Psoas muscle (tissue), 8 donors: ENCODE measurements around the gene CDNF. TPM values are rescaled to one million over a fixed set of nuclear protein-coding genes. Genes with fewer than 3 reads are reported as not detected.

Experiments
- ATAC-seq, 4 donors: fragments of 200-7000 bp; cut with Tn5 transposase; one replicate each; pipeline ENCODE4 v1.9.1; 2020; ENCODE audit warnings: moderate library complexity in 3 of 4, mild to moderate bottlenecking in 2 of 4
- DNase-seq, 2 donors: peaks; one replicate each; pipeline ENCODE4 v3.0.0-alpha.2; 2020
- H3K27ac ChIP-seq: fragments of 200-600 bp; one replicate; pipeline ENCODE4 v1.8.0; 2022
- H3K27me3 ChIP-seq, 3 donors: fragments of 200-600 bp in 1 of 3; one replicate each; pipeline versions ENCODE4 v1.6.1 to v1.8.0; 2013 to 2022; ENCODE audit warnings: low read length in 2 of 3, mild to moderate bottlenecking in 2 of 3, moderate library complexity in 1 of 3; ENCODE audit not compliant: insufficient read depth in 3 of 3
- H3K36me3 ChIP-seq, 2 donors: fragments of 200-600 bp in 1 of 2; one replicate each; pipeline versions ENCODE4 v1.6.1 to v1.8.0; 2013 to 2022; ENCODE audit warnings: low read depth in 1 of 2, mild to moderate bottlenecking in 1 of 2, moderate library complexity in 1 of 2; ENCODE audit not compliant: insufficient read depth in 1 of 2
- H3K4me1 ChIP-seq: fragments of 200-600 bp; one replicate; pipeline ENCODE4 v1.8.0; 2022
- H3K4me3 ChIP-seq: fragments of 200-600 bp; one replicate; pipeline ENCODE4 v1.8.0; 2022; ENCODE audit warnings: mild to moderate bottlenecking
- H3K9me3 ChIP-seq: fragments of 200-600 bp; one replicate; pipeline ENCODE4 v1.8.0; 2022
- CTCF ChIP-seq: fragments of 200-600 bp; IDR thresholded peaks from one replicate; pipeline ENCODE4 v1.8.0; 2022; ENCODE audit warnings: antibody characterized with exemption
- WGBS, 3 donors: extraction: QIAGEN DNeasy Blood & Tissue Kit; methylation state at CpG; one replicate each; pipeline versions ENCODE4 v1.1.6 to v1.1.7; 2013; 5-methylcytosine and 5-hydroxymethylcytosine counted together
- intact Hi-C, 2 donors: fragments of 100-400 bp; cut with DNase I; formaldehyde crosslinking; loops; one replicate each; pipeline versions ENCODE4 v1.11.0 to v1.14.2; 2022
- polyA plus RNA-seq, 3 donors: library from polyadenylated mRNA; stranded (reverse); fragments of 200-250 nt; gene quantifications; one replicate each; pipeline ENCODE4 v1.2.3, GENCODE V29; 2013
- total RNA-seq, 4 donors: library from RNA; stranded (reverse); fragmentation: NEBNext Ultra II Directional in 2 of 4; extraction: Animal tissue kit (Norgen Biotek cat#: 25700) in 2 of 4; gene quantifications; one replicate each; pipeline versions ENCODE4 v1.2.1 to v1.2.4, GENCODE V29; 2021 to 2023
- donor health status: healthy with polysubstance abuse.
- donor health status: DM: no; HTN: no; CAD: no; lungs with moderate emphysema.
- donor health status: Bipolar disorder and iron deficiency.
- donor health status: healthy.
- donor health status: DM: yes; HTN: yes; CAD: no.
- donor health status: DM: no; HTN: no; CAD: no.
- donor health status: DM: no; HTN: no; CAD: no.
- donor health status: DM: yes; HTN: yes; CAD: no.

Gene CDNF
- total and polyA plus RNA-seq, 7 donors: 4.9 to 23.5 (median 17.4) TPM

GRCh38 chr10:14806318-14806717, 31.5 kb downstream of the CDNF start:
- Histone ChIP-seq H3K36me3 (no peaks in the 10 kb centered on the region), H3K9me3 (no peaks in the 10 kb centered on the region), H3K27me3 (peaks cover 0 to 2% (median 0%) of the 10 kb centered on the region in 3 donors), H3K4me3 (no peak overlapping the region), H3K4me1 (no peaks in the 10 kb centered on the region), H3K27ac (no peak overlapping the region)
- DNase-seq: no peak
- intact Hi-C loops: no loop called here
- no peak for TF ChIP-seq CTCF
- WGBS, 3 donors: 63 to 75% (median 72%) methylated on average over 3 of the region's 3 CpGs
- no peak for ATAC-seq

- no peaks in the 10 kb centered on the region for H3K36me3 ChIP-seq
- no peak for DNase-seq
- ATAC-seq: no peak
- TF ChIP-seq CTCF: no peak
- intact Hi-C loops: no loop called here
- WGBS, 3 donors: 0 to 45% (median 40%) methylated on average over 1 of the region's 1 CpG
- H3K4me3 ChIP-seq: no peak overlapping the region
- H3K4me1 ChIP-seq: no peaks in the 10 kb centered on the region
- no peaks in the 10 kb centered on the region for H3K9me3 ChIP-seq
- no peak overlapping the region for H3K27ac ChIP-seq
- H3K27me3 ChIP-seq: peaks cover 0 to 2% (median 0%) of the 10 kb centered on the region in 3 donors
Observed at GRCh38 chr10:14803827-14804226, 34.0 kb downstream of the CDNF start.

GRCh38 chr10:14801723-14802122, 36.1 kb downstream of the CDNF start:
- intact Hi-C loops: no loop called here
- no peaks in the 10 kb centered on the region for H3K9me3 ChIP-seq
- H3K27me3 ChIP-seq: peaks cover 0 to 2% (median 0%) of the 10 kb centered on the region in 3 donors
- ATAC-seq: no peak
- no peak overlapping the region for H3K4me3 ChIP-seq
- no peak for DNase-seq
- no peak overlapping the region for H3K27ac ChIP-seq
- no peaks in the 10 kb centered on the region for H3K36me3 ChIP-seq
- H3K4me1 ChIP-seq: no peaks in the 10 kb centered on the region
- 25 to 39% (median 31%) methylated on average over 5 of the region's 5 CpGs for WGBS, 3 donors
- TF ChIP-seq CTCF: no peak

- Histone ChIP-seq H3K36me3 (no peaks in the 10 kb centered on the region), H3K27me3 (peaks cover 0 to 2% (median 0%) of the 10 kb centered on the region in 3 donors), H3K4me3 (no peak overlapping the region), H3K27ac (no peak overlapping the region), H3K9me3 (no peaks in the 10 kb centered on the region), H3K4me1 (no peaks in the 10 kb centered on the region)
- ATAC-seq: no peak
- DNase-seq: no peak
- 38 to 53% (median 50%) methylated on average over 1 of the region's 1 CpG for WGBS, 3 donors
- intact Hi-C loops: no loop called here
- TF ChIP-seq CTCF: no peak
Observed at GRCh38 chr10:14800397-14800796, 37.4 kb downstream of the CDNF start.

- no peak for TF ChIP-seq CTCF
- Histone ChIP-seq H3K4me3 (no peak overlapping the region), H3K4me1 (no peaks in the 10 kb centered on the region), H3K9me3 (no peaks in the 10 kb centered on the region), H3K36me3 (no peaks in the 10 kb centered on the region), H3K27ac (no peak overlapping the region), H3K27me3 (no peaks in the 10 kb centered on the region)
- intact Hi-C loops: no loop called here
- DNase-seq (no peak), ATAC-seq (no peak)
- 29 to 44% (median 33%) methylated on average over 5 of the region's 5 CpGs for WGBS, 3 donors
Observed at GRCh38 chr10:14798636-14799035, 39.2 kb downstream of the CDNF start.
